ENCODE data around the gene KMT2C. TPM values are rescaled to one million over a fixed set of nuclear protein-coding genes. Genes with fewer than 3 reads are reported as not detected.
"Not testable (repeated sequence)": the region's sequence is repeated elsewhere in the genome, so short reads cannot be mapped to it uniquely, and the experiment has no call there.

The KMT2C gene
- total RNA-seq, 1 donor from 2014 or later, result 66.3 TPM

GRCh38 chr7:152363798-152364197 is 72.0 kb downstream of the KMT2C start:
- intact Hi-C loops (cut with micrococcal nuclease), result no loop called here

GRCh38 chr7:152362128-152362926 is 73.5 kb downstream of the KMT2C start:
- intact Hi-C loops (cut with micrococcal nuclease), result no loop called here

GRCh38 chr7:152355474-152356057 is 80.2 kb downstream of the KMT2C start:
- intact Hi-C loops (cut with micrococcal nuclease), result no loop called here

GRCh38 chr7:152354061-152354460 is 81.7 kb downstream of the KMT2C start:
- intact Hi-C loops (cut with micrococcal nuclease), result no loop called here

GRCh38 chr7:152353281-152353680 is 82.5 kb downstream of the KMT2C start:
- intact Hi-C loops (cut with micrococcal nuclease), result not testable (repeated sequence)

GRCh38 chr7:152351747-152352146 is 84.1 kb downstream of the KMT2C start:
- intact Hi-C loops (cut with micrococcal nuclease), result not testable (repeated sequence)

GRCh38 chr7:152351168-152351567 is 84.6 kb downstream of the KMT2C start:
- intact Hi-C loops (cut with micrococcal nuclease), result no loop called here

GRCh38 chr7:152347888-152348287 is 87.9 kb downstream of the KMT2C start:
- intact Hi-C loops (cut with micrococcal nuclease), result no loop called here

GRCh38 chr7:152344253-152344652 is 91.5 kb downstream of the KMT2C start:
- intact Hi-C loops (cut with micrococcal nuclease), result no loop called here

GRCh38 chr7:152342796-152343195 is 93.0 kb downstream of the KMT2C start:
- intact Hi-C loops (cut with micrococcal nuclease), result no loop called here

- intact Hi-C loops (cut with micrococcal nuclease), result no loop called here
Measured at GRCh38 chr7:152341914-152342236, 93.9 kb downstream of the KMT2C start.

- intact Hi-C loops (cut with micrococcal nuclease), result no loop called here
Measured at GRCh38 chr7:152341039-152341913, 94.5 kb downstream of the KMT2C start.

- intact Hi-C loops (cut with micrococcal nuclease), result no loop called here
Measured at GRCh38 chr7:152340161-152340560, 95.6 kb downstream of the KMT2C start.

- intact Hi-C loops (cut with micrococcal nuclease), result loop anchor here (5.0 kb wide), 1 partner anchor 339 kb away; the partner anchor contains the start of gene XRCC2
Measured at GRCh38 chr7:152338561-152338960, 97.2 kb downstream of the KMT2C start.

GRCh38 chr7:152336754-152337368 is 98.9 kb downstream of the KMT2C start:
- intact Hi-C loops (cut with micrococcal nuclease), result loop anchor here (1.0 to 5.0 kb wide), 4 partner anchors 98 to 370 kb away; partner anchors contain the start of gene XRCC2

GRCh38 chr7:152335900-152336571 is 99.8 kb downstream of the KMT2C start:
- intact Hi-C loops (cut with micrococcal nuclease), result loop anchor here (1.0 to 5.0 kb wide), 4 partner anchors 99 to 371 kb away; partner anchors contain the start of gene XRCC2

GRCh38 chr7:152333134-152333533 is 102.7 kb downstream of the KMT2C start:
- intact Hi-C loops (cut with micrococcal nuclease), result no loop called here

- intact Hi-C loops (cut with micrococcal nuclease), result no loop called here
Measured at GRCh38 chr7:152330827-152331226, 105.0 kb downstream of the KMT2C start.

- intact Hi-C loops (cut with micrococcal nuclease), result no loop called here
Measured at GRCh38 chr7:152329469-152329868, 106.3 kb downstream of the KMT2C start.

GRCh38 chr7:152328234-152328633 is 107.6 kb downstream of the KMT2C start:
- intact Hi-C loops (cut with micrococcal nuclease), result no loop called here

- intact Hi-C loops (cut with micrococcal nuclease), result no loop called here
Measured at GRCh38 chr7:152315845-152316244, 120.0 kb downstream of the KMT2C start.

All from T-helper 2 cell treated with Interferon-gamma antibody and Interleukin-4, amounts not matched to agents 100 ng/mL and 5 ng/mL, for 36 hours (primary cell).